ENCODE measurements around the gene PUDP.

The PUDP gene

GRCh38 chrX:7065473-7065872 lies 82.5 kb downstream of the PUDP start:
- TF ChIP-seq EZH2 (IDR thresholded peaks at IDR 0.05; ENCODE audit: borderline replicate concordance, low read length) (no peak), CTCF (IDR thresholded peaks at IDR 0.05; ENCODE audit: low read length) (no peak)
- Histone ChIP-seq H3K27ac (ENCODE audit: low read depth, low read length, poor library complexity, severe bottlenecking) (no peak overlapping the region), H3K9ac (ENCODE audit: low read length) (no peak overlapping the region)

DNA sequence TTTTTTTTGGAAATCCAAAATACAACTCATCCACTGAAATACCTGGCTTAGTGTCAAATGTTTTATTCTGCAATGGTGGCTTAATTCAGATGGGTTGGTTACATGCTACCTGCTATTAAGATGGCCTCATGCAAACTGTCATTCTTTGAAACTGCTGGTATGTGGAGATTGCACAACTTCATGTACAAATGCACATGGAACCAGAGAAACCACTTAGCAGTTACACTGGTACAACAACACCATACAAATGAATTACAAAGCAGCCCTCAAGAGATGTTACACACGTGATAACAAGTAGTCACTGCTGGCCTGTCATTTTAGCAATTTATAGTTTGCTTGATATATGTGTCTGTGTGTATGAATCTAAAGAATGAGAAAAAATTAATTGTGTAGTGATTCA lies 85.0 kb downstream of the PUDP start:
- Histone ChIP-seq H3K27ac (ENCODE audit: low read depth, low read length, poor library complexity, severe bottlenecking) (no peak overlapping the region), H3K27me3 (ENCODE audit: insufficient read depth, low read length) (no peaks in the 10 kb centered on the region), H3K4me2 (ENCODE audit: low read length) (no peak overlapping the region), H3K9me3 (ENCODE audit: low read length) (no peaks in the 10 kb centered on the region), H3K4me3 (ENCODE audit: low read depth, low read length, poor library complexity, severe bottlenecking) (no peak overlapping the region), H4K20me1 (ENCODE audit: insufficient read depth, low read length) (no peaks in the 10 kb centered on the region), H3K4me1 (ENCODE audit: insufficient read depth, low read length, severe bottlenecking) (peaks cover 26% of the 10 kb centered on the region), H3F3A (ENCODE audit: insufficient read depth, low read length) (no peaks in the 10 kb centered on the region), H3K9ac (ENCODE audit: low read length) (no peak overlapping the region), H3K36me3 (ENCODE audit: insufficient read depth, low read length) (peaks cover 44% of the 10 kb centered on the region), H2AFZ (ENCODE audit: low read length) (no peak overlapping the region), H3K9me2 (ENCODE audit: low read depth, low read length) (no peaks in the 10 kb centered on the region), H3K79me2 (ENCODE audit: insufficient read depth, low read length) (0 out of 2 replicates have a peak, but pooled peaks cover 3% of the 10 kb centered on the region)
- TF ChIP-seq EZH2 (IDR thresholded peaks at IDR 0.05; ENCODE audit: borderline replicate concordance, low read length) (no peak), CTCF (IDR thresholded peaks at IDR 0.05; ENCODE audit: low read length) (no peak)

More at GRCh38 chrX:7065473-7065872, 82.5 kb downstream of the PUDP start:
- Histone ChIP-seq H3F3A (ENCODE audit: insufficient read depth, low read length) (no peaks in the 10 kb centered on the region), H3K27me3 (ENCODE audit: insufficient read depth, low read length) (no peaks in the 10 kb centered on the region), H3K4me3 (ENCODE audit: low read depth, low read length, poor library complexity, severe bottlenecking) (no peak overlapping the region), H3K9me2 (ENCODE audit: low read depth, low read length) (no peaks in the 10 kb centered on the region), H3K4me2 (ENCODE audit: low read length) (no peak overlapping the region), H3K36me3 (ENCODE audit: insufficient read depth, low read length) (peaks cover 44% of the 10 kb centered on the region), H4K20me1 (ENCODE audit: insufficient read depth, low read length) (no peaks in the 10 kb centered on the region), H3K9me3 (ENCODE audit: low read length) (no peaks in the 10 kb centered on the region), H3K79me2 (ENCODE audit: insufficient read depth, low read length) (no peaks in the 10 kb centered on the region), H2AFZ (ENCODE audit: low read length) (no peak overlapping the region), H3K4me1 (ENCODE audit: insufficient read depth, low read length, severe bottlenecking) (peaks cover 21% of the 10 kb centered on the region)

- no peak overlapping the region for H3K9ac ChIP-seq (ENCODE audit: low read length)
- no peaks in the 10 kb centered on the region for H4K20me1 ChIP-seq (ENCODE audit: insufficient read depth, low read length)
- H3K27ac ChIP-seq (ENCODE audit: low read depth, low read length, poor library complexity, severe bottlenecking) = no peak overlapping the region
- H3F3A ChIP-seq (ENCODE audit: insufficient read depth, low read length) = no peaks in the 10 kb centered on the region
- no peak overlapping the region for H3K4me2 ChIP-seq (ENCODE audit: low read length)
- peaks cover 26% of the 10 kb centered on the region for H3K4me1 ChIP-seq (ENCODE audit: insufficient read depth, low read length, severe bottlenecking)
- peaks cover 47% of the 10 kb centered on the region for H3K36me3 ChIP-seq (ENCODE audit: insufficient read depth, low read length)
- H2AFZ ChIP-seq (ENCODE audit: low read length) = no peak overlapping the region
- no peaks in the 10 kb centered on the region for H3K9me2 ChIP-seq (ENCODE audit: low read depth, low read length)
- TF ChIP-seq CTCF (IDR thresholded peaks at IDR 0.05; ENCODE audit: low read length) (no peak), EZH2 (IDR thresholded peaks at IDR 0.05; ENCODE audit: borderline replicate concordance, low read length) (no peak)
- H3K27me3 ChIP-seq (ENCODE audit: insufficient read depth, low read length) = no peaks in the 10 kb centered on the region
- H3K4me3 ChIP-seq (ENCODE audit: low read depth, low read length, poor library complexity, severe bottlenecking) = no peak overlapping the region
- 0 out of 2 replicates have a peak, but pooled peaks cover 3% of the 10 kb centered on the region for H3K79me2 ChIP-seq (ENCODE audit: insufficient read depth, low read length)
- H3K9me3 ChIP-seq (ENCODE audit: low read length) = no peaks in the 10 kb centered on the region
These were observed 85.7 kb downstream of the PUDP start for GRCh38 chrX:7062276-7062675.

Data from OCI-LY1 (cell line).